ENCODE data around the gene CPPED1.

The CPPED1 gene

DNA sequence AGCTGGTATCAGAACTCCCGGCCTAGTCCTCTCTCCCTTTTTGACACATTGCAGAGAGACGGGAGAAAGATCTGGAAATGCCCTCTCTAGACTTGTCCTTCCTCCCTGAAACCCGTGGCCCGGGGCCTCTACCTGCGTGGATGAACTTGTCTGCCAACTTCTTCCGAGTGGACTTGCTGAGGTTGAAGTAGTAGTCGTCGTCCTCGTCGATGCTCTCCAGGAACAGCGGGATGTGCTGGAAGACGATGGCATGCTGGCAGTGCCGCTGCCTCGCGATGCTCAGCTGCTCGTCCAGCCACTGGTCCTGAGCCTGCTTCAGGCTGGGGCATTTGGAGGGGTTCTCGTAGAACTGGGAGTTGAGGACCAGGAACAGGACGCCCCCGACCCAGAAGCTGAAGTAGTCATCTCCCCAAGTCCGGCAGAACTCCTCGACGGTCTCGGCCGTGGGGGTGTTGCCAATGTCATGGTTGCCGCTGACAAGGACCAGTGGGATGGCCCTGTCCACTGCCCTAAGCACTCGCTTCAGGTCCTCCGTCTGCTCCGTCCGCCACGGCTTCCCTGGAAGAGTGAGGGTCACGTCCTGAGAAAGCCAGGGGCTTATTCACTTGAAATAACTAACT, 99.1 kb downstream of the CPPED1 start:
- H3K9me3 ChIP-seq (ENCODE audit: insufficient read depth, low read length), result no peaks in the 10 kb centered on the region
- no peak for TF ChIP-seq EZH2phosphoT487 (IDR thresholded peaks at IDR 0.05; ENCODE audit: low read depth)
- TF ChIP-seq, protein P1, sequence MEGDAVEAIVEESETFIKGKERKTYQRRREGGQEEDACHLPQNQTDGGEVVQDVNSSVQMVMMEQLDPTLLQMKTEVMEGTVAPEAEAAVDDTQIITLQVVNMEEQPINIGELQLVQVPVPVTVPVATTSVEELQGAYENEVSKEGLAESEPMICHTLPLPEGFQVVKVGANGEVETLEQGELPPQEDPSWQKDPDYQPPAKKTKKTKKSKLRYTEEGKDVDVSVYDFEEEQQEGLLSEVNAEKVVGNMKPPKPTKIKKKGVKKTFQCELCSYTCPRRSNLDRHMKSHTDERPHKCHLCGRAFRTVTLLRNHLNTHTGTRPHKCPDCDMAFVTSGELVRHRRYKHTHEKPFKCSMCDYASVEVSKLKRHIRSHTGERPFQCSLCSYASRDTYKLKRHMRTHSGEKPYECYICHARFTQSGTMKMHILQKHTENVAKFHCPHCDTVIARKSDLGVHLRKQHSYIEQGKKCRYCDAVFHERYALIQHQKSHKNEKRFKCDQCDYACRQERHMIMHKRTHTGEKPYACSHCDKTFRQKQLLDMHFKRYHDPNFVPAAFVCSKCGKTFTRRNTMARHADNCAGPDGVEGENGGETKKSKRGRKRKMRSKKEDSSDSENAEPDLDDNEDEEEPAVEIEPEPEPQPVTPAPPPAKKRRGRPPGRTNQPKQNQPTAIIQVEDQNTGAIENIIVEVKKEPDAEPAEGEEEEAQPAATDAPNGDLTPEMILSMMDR (IDR thresholded peaks at IDR 0.05; ENCODE audit: low read depth, low read length), result no peak
- no peak overlapping the region for H3K27ac ChIP-seq (ENCODE audit: low read length)
- no peaks in the 10 kb centered on the region for H3K4me1 ChIP-seq (ENCODE audit: low read length)
- no peaks in the 10 kb centered on the region for H3K79me2 ChIP-seq (ENCODE audit: low read length)
- no peak overlapping the region for H3K4me2 ChIP-seq (ENCODE audit: low read length)
- no peaks in the 10 kb centered on the region for H3K27me3 ChIP-seq (ENCODE audit: low read depth, low read length)
- H3K36me3 ChIP-seq (replicated peaks; ENCODE audit: low read depth, low read length), result no peaks in the 10 kb centered on the region
- H3K4me3 ChIP-seq (ENCODE audit: low read length), result no peak overlapping the region
- no peaks in the 10 kb centered on the region for H4K20me1 ChIP-seq (ENCODE audit: insufficient read depth, low read length)
- no peak overlapping the region for H3K9ac ChIP-seq (ENCODE audit: low read length)
- H2AFZ ChIP-seq (ENCODE audit: low read depth, low read length), result no peak overlapping the region

DNA sequence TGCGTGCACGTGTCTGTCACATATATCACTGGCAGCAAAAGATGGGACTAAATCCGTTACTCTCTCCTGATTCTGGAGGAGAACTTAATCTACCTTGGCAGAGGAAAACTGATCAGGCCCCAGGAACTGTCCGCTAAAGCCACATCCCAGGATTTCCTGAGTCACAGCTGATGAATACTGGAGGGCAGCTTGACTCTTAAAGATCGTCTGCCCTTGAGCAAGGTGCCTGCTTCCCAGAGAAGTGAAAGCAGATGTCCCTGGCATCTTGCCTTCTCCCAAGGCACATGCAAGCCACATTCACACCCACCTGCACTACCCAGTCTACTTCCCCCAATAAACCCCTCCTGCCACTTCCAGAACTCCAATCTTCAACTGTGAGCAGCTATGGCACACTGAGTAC, 99.8 kb downstream of the CPPED1 start:
- Histone ChIP-seq H3K36me3 (replicated peaks; ENCODE audit: low read depth, low read length) (no peaks in the 10 kb centered on the region), H4K20me1 (ENCODE audit: insufficient read depth, low read length) (no peaks in the 10 kb centered on the region), H3K79me2 (ENCODE audit: low read length) (no peaks in the 10 kb centered on the region), H3K4me2 (ENCODE audit: low read length) (no peak overlapping the region), H3K27ac (ENCODE audit: low read length) (no peak overlapping the region), H3K27me3 (ENCODE audit: low read depth, low read length) (no peaks in the 10 kb centered on the region), H2AFZ (ENCODE audit: low read depth, low read length) (no peak overlapping the region), H3K4me3 (ENCODE audit: low read length) (no peak overlapping the region), H3K9ac (ENCODE audit: low read length) (no peak overlapping the region), H3K4me1 (ENCODE audit: low read length) (peaks cover under 1% of the 10 kb centered on the region; the same call in 1 of the 2 replicates), H3K9me3 (ENCODE audit: insufficient read depth, low read length) (no peaks in the 10 kb centered on the region)
- TF ChIP-seq EZH2phosphoT487 (IDR thresholded peaks at IDR 0.05; ENCODE audit: low read depth), result no peak
- TF ChIP-seq, protein P1 (IDR thresholded peaks at IDR 0.05; ENCODE audit: low read depth, low read length), result no peak

DNA sequence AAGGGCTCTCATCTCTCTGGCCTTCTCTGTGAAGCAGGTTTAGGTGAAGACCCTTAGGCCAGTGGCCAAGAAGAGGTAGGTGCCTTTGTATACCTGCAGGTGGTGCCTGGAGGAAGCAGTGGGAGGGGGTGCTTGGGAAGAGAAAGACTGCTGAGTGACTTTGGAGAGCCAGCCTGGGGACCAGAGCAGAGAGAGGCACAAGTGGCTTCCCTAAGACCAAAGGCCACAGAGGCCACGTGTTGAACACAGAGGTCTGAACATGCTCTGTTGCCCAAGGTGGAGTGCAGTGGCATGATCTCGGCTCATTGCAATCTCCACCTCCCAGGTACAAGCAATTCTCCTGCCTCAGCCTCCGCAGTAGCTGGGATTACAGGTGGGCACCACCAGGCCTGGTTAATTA, 103.5 kb downstream of the CPPED1 start:
- peaks cover 6% of the 10 kb centered on the region; the same call in 1 of the 2 replicates for H3K4me1 ChIP-seq (ENCODE audit: low read length)
- no peak overlapping the region for H3K27ac ChIP-seq (ENCODE audit: low read length)
- H3K79me2 ChIP-seq (ENCODE audit: low read length), result no peaks in the 10 kb centered on the region
- no peak overlapping the region for H3K4me2 ChIP-seq (ENCODE audit: low read length)
- H3K27me3 ChIP-seq (ENCODE audit: low read depth, low read length), result no peaks in the 10 kb centered on the region
- H3K9me3 ChIP-seq (ENCODE audit: insufficient read depth, low read length), result no peaks in the 10 kb centered on the region
- no peaks in the 10 kb centered on the region for H4K20me1 ChIP-seq (ENCODE audit: insufficient read depth, low read length)
- H3K36me3 ChIP-seq (replicated peaks; ENCODE audit: low read depth, low read length), result no peaks in the 10 kb centered on the region
- no peak overlapping the region for H2AFZ ChIP-seq (ENCODE audit: low read depth, low read length)
- TF ChIP-seq, protein P1 (IDR thresholded peaks at IDR 0.05; ENCODE audit: low read depth, low read length), result no peak
- TF ChIP-seq EZH2phosphoT487 (IDR thresholded peaks at IDR 0.05; ENCODE audit: low read depth), result no peak
- no peak overlapping the region for H3K4me3 ChIP-seq (ENCODE audit: low read length)
- H3K9ac ChIP-seq (ENCODE audit: low read length), result no peak overlapping the region

DNA sequence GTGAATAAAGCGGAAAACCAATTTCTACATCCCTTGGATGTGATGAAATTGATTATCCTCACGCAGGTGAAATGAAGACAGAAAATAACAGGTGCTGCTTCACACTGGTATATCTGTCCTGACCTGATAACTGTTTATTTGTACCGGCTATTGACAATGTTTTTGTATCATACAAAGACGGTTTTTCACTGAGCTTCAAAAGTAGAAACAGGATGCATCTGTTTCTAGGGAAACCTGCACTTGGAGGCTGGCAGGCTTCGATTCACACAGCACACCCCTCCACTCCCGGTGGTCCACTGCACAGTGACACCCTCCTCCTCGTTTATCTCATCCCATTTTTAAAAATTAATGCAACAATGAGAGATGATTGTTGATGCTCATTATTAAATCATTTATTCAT, 104.5 kb downstream of the CPPED1 start:
- TF ChIP-seq EZH2phosphoT487 (IDR thresholded peaks at IDR 0.05; ENCODE audit: low read depth), result no peak
- TF ChIP-seq, protein P1 (IDR thresholded peaks at IDR 0.05; ENCODE audit: low read depth, low read length), result no peak
- no peak overlapping the region for H3K4me3 ChIP-seq (ENCODE audit: low read length)
- H3K27ac ChIP-seq (ENCODE audit: low read length), result no peak overlapping the region
- no peak overlapping the region for H3K4me2 ChIP-seq (ENCODE audit: low read length)
- H2AFZ ChIP-seq (ENCODE audit: low read depth, low read length), result no peak overlapping the region
- no peaks in the 10 kb centered on the region for H3K36me3 ChIP-seq (replicated peaks; ENCODE audit: low read depth, low read length)
- H3K9ac ChIP-seq (ENCODE audit: low read length), result no peak overlapping the region
- peaks cover 6% of the 10 kb centered on the region; the same call in 1 of the 2 replicates for H3K4me1 ChIP-seq (ENCODE audit: low read length)
- H3K9me3 ChIP-seq (ENCODE audit: insufficient read depth, low read length), result no peaks in the 10 kb centered on the region
- H3K79me2 ChIP-seq (ENCODE audit: low read length), result no peaks in the 10 kb centered on the region
- no peaks in the 10 kb centered on the region for H3K27me3 ChIP-seq (ENCODE audit: low read depth, low read length)
- H4K20me1 ChIP-seq (ENCODE audit: insufficient read depth, low read length), result no peaks in the 10 kb centered on the region

All from OCI-LY3 (cell line).